Activated T-helper 1 cell treated with anti-CD3 and anti-CD28 coated beads, Interleukin-2, amount 50 U/mL, for 16 hours (primary cell): ENCODE measurements around the gene TCF4.

ENCODE experiments used
- DNase-seq, 2 donors: peaks; one replicate each; pipeline ENCODE4 v3.0.0-alpha.2; 2020; ENCODE audit warnings: low read depth in 1 of 2, low spot score in 1 of 2

The TCF4 gene

GRCh38 chr18:55269622-55270021 is 318.4 kb downstream of the TCF4 start:
- DNase-seq, result no peak

- no peak for DNase-seq
These were observed 319.2 kb downstream of the TCF4 start for GRCh38 chr18:55268628-55269275.

GRCh38 chr18:55268151-55268601 is 319.8 kb downstream of the TCF4 start:
- no peak for DNase-seq

GRCh38 chr18:55266981-55267380 is 321.0 kb downstream of the TCF4 start:
- DNase-seq, result no peak

- no peak for DNase-seq
These were observed 322.0 kb downstream of the TCF4 start for GRCh38 chr18:55265984-55266383.

- no peak for DNase-seq
These were observed 322.8 kb downstream of the TCF4 start for GRCh38 chr18:55265130-55265675.

- no peak for DNase-seq
These were observed 323.9 kb downstream of the TCF4 start for GRCh38 chr18:55264108-55264507.

- DNase-seq, result no peak
These were observed 325.9 kb downstream of the TCF4 start for GRCh38 chr18:55262021-55262560.

GRCh38 chr18:55261253-55261652 is 326.7 kb downstream of the TCF4 start:
- DNase-seq, result no peak

- DNase-seq, result no peak
These were observed 329.9 kb downstream of the TCF4 start for GRCh38 chr18:55258088-55258487.

GRCh38 chr18:55256929-55257289 is 331.1 kb downstream of the TCF4 start:
- DNase-seq, result no peak

- no peak for DNase-seq
These were observed 331.6 kb downstream of the TCF4 start for GRCh38 chr18:55256226-55256928.

- DNase-seq, result no peak
These were observed 334.2 kb downstream of the TCF4 start for GRCh38 chr18:55253814-55254213.

- DNase-seq, result no peak
These were observed 335.1 kb downstream of the TCF4 start for GRCh38 chr18:55252901-55253300.

GRCh38 chr18:55252053-55252675 is 335.8 kb downstream of the TCF4 start:
- no peak for DNase-seq

GRCh38 chr18:55251254-55251971 is 336.6 kb downstream of the TCF4 start:
- no peak for DNase-seq

- DNase-seq, result no peak
These were observed 337.2 kb downstream of the TCF4 start for GRCh38 chr18:55250768-55251173.

- DNase-seq, result no peak
These were observed 338.4 kb downstream of the TCF4 start for GRCh38 chr18:55249550-55249949.

GRCh38 chr18:55248495-55248894 is 339.5 kb downstream of the TCF4 start:
- DNase-seq, result no peak

- no peak for DNase-seq
These were observed 341.0 kb downstream of the TCF4 start for GRCh38 chr18:55247032-55247431.

GRCh38 chr18:55246278-55246677 is 341.7 kb downstream of the TCF4 start:
- DNase-seq, result no peak
